HEK293 (cell line): ENCODE results near the gene PAQR5.

Experiments used
- CTCF ChIA-PET: fragments of 350-600 bp; formaldehyde crosslinking; extraction: SDS; loops from one replicate; lab custom pipeline; 2021; ENCODE audit warnings: antibody characterized with exemption; lab: Yijun Ruan, JAX
- POLR2A ChIA-PET: fragments of 300-600 bp; formaldehyde crosslinking; extraction: SDS; loops from one replicate; lab custom pipeline; 2020; ENCODE audit warnings: antibody characterized with exemption, inconsistent platforms; lab: Yijun Ruan, JAX
- H3K27ac ChIP-seq: fragments of 200-500 bp; sonication (Bioruptor generic); 2 replicates; pipeline ENCODE4 v1.5.1; 2014; ENCODE audit warnings: low read depth, low read length, control low read depth, inconsistent platforms; ENCODE audit errors: extremely low read depth
- H3K36me3 ChIP-seq, 2 experiments: fragments of 200-500 bp in 1 of 2; sonication (Bioruptor generic) in 1 of 2; 1 replicate in 1 of 2; 2 replicates in 1 of 2; pipeline ENCODE4 v1.5.1; 2014 to 2017; ENCODE audit warnings: inconsistent platforms in 2 of 2, low read length in 2 of 2; ENCODE audit not compliant: control insufficient read depth in 2 of 2, insufficient read depth in 1 of 2
- H3K4me1 ChIP-seq: fragments of 200-500 bp; sonication (Bioruptor generic); 2 replicates; pipeline ENCODE4 v1.5.1; 2014; ENCODE audit warnings: mild to moderate bottlenecking, low read length, inconsistent platforms; ENCODE audit not compliant: control insufficient read depth, insufficient read depth
- H3K4me3 ChIP-seq: 2 replicates; pipeline ENCODE4 v1.5.1; 2011; ENCODE audit warnings: low read depth, mild to moderate bottlenecking, control low read depth, low read length, moderate library complexity
- H3K9me3 ChIP-seq: fragments of 200-500 bp; sonication (Bioruptor generic); 2 replicates; pipeline ENCODE4 v1.5.1; 2014; ENCODE audit warnings: low read depth, low read length, inconsistent platforms; ENCODE audit not compliant: control insufficient read depth, insufficient read depth
- GLIS1 ChIP-seq: fragments of 450-650 bp; formaldehyde crosslinking; IDR thresholded peaks from 2 replicates; pipeline ENCODE4 v1.5.1; 2016; ENCODE audit warnings: missing biosample characterization, missing genetic modification characterization
- PBX3 ChIP-seq: sonication (generic); formaldehyde crosslinking; IDR thresholded peaks from 2 replicates; pipeline ENCODE4 v1.8.1; 2022; ENCODE audit warnings: mild to moderate bottlenecking, moderate library complexity, missing genetic modification reagents
- ZBTB1 ChIP-seq: fragments of 450-650 bp; formaldehyde crosslinking; IDR thresholded peaks from 2 replicates; pipeline ENCODE4 v1.5.1; 2016; ENCODE audit warnings: missing biosample characterization, missing genetic modification characterization
- ZBTB44 ChIP-seq: fragments of 450-650 bp; IDR thresholded peaks from 2 replicates; pipeline ENCODE4 v1.5.1; 2018; ENCODE audit warnings: missing biosample characterization, mild to moderate bottlenecking, missing genetic modification characterization
- ZEB2 ChIP-seq: fragments of 450-650 bp; formaldehyde crosslinking; IDR thresholded peaks from 2 replicates; pipeline ENCODE4 v1.5.1; 2016; ENCODE audit warnings: missing biosample characterization, missing genetic modification characterization
- ZNF121 ChIP-seq: fragments of 450-650 bp; formaldehyde crosslinking; IDR thresholded peaks from 2 replicates; pipeline ENCODE4 v1.5.1; 2016; ENCODE audit warnings: missing biosample characterization, missing genetic modification characterization
- ZNF174 ChIP-seq: fragments of 450-650 bp; formaldehyde crosslinking; IDR thresholded peaks from 2 replicates; pipeline ENCODE4 v1.5.0; 2017; ENCODE audit warnings: missing biosample characterization, mild to moderate bottlenecking, missing genetic modification characterization
- ZNF335 ChIP-seq: fragments of 450-650 bp; formaldehyde crosslinking; conservative IDR thresholded peaks from 2 replicates; pipeline ENCODE4 v1.5.1; 2016; ENCODE audit warnings: missing biosample characterization, missing genetic modification characterization
- ZNF501 ChIP-seq: fragments of 450-650 bp; formaldehyde crosslinking; IDR thresholded peaks from 2 replicates; pipeline ENCODE4 v1.5.1; 2016; ENCODE audit warnings: missing biosample characterization, missing genetic modification characterization
- ZNF600 ChIP-seq: fragments of 450-650 bp; formaldehyde crosslinking; IDR thresholded peaks from 2 replicates; pipeline ENCODE4 v1.5.1; 2016; ENCODE audit warnings: missing biosample characterization, missing genetic modification characterization
- ZNF677 ChIP-seq: fragments of 450-650 bp; IDR thresholded peaks from 2 replicates; pipeline ENCODE4 v1.5.0; 2018; ENCODE audit warnings: missing biosample characterization, mild to moderate bottlenecking, missing genetic modification characterization, moderate library complexity
- TF ChIP-seq, protein P1 (sequence below): fragments of 450-650 bp; formaldehyde crosslinking; IDR thresholded peaks from 2 replicates; pipeline ENCODE4 v1.5.1; 2016; ENCODE audit warnings: missing biosample characterization, missing genetic modification characterization
- TF ChIP-seq, protein P2 (sequence below): fragments of 450-650 bp; formaldehyde crosslinking; conservative IDR thresholded peaks from 2 replicates; pipeline ENCODE4 v1.5.1; 2016; ENCODE audit warnings: low read depth, missing biosample characterization, missing genetic modification characterization
- TF ChIP-seq, protein P3 (sequence below): fragments of 450-650 bp; formaldehyde crosslinking; IDR thresholded peaks from 2 replicates; pipeline ENCODE4 v1.5.1; 2016; ENCODE audit warnings: missing biosample characterization, missing genetic modification characterization

Gene PAQR5

GRCh38 chr15:69452692-69453521 is 154.2 kb downstream of the PAQR5 start, which contains the start of gene RPLP1 (continued):
- no peak for TF ChIP-seq ZNF174 (tag by site-specific recombination)
- TF ChIP-seq, protein P1, sequence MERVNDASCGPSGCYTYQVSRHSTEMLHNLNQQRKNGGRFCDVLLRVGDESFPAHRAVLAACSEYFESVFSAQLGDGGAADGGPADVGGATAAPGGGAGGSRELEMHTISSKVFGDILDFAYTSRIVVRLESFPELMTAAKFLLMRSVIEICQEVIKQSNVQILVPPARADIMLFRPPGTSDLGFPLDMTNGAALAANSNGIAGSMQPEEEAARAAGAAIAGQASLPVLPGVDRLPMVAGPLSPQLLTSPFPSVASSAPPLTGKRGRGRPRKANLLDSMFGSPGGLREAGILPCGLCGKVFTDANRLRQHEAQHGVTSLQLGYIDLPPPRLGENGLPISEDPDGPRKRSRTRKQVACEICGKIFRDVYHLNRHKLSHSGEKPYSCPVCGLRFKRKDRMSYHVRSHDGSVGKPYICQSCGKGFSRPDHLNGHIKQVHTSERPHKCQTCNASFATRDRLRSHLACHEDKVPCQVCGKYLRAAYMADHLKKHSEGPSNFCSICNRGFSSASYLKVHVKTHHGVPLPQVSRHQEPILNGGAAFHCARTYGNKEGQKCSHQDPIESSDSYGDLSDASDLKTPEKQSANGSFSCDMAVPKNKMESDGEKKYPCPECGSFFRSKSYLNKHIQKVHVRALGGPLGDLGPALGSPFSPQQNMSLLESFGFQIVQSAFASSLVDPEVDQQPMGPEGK (tag by site-specific recombination) = peak; percentile 52

DNA sequence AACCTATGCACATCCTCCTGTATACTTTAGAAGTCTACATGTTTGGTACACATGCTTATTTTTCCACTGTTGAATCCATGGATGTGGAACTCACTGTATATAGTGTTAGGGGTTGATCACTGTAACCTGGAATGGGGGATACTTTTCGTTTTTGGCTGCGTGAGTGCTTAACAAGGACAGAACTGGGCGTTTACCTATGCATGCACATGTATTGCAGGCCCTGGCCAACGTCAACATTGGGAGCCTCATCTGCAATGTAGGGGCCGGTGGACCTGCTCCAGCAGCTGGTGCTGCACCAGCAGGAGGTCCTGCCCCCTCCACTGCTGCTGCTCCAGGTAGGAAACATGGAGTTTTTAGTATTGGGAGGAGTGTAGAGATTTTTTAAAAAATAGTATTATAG is 156.2 kb downstream of the PAQR5 start:
- TF ChIP-seq ZBTB44 (tag by site-specific recombination) = 0 out of 2 replicates have a peak, but pooled peaks have one; percentile 35
- no peak for TF ChIP-seq ZNF121 (tag by site-specific recombination)
- no peak for TF ChIP-seq ZBTB1 (tag by site-specific recombination)
- TF ChIP-seq, protein P2, sequence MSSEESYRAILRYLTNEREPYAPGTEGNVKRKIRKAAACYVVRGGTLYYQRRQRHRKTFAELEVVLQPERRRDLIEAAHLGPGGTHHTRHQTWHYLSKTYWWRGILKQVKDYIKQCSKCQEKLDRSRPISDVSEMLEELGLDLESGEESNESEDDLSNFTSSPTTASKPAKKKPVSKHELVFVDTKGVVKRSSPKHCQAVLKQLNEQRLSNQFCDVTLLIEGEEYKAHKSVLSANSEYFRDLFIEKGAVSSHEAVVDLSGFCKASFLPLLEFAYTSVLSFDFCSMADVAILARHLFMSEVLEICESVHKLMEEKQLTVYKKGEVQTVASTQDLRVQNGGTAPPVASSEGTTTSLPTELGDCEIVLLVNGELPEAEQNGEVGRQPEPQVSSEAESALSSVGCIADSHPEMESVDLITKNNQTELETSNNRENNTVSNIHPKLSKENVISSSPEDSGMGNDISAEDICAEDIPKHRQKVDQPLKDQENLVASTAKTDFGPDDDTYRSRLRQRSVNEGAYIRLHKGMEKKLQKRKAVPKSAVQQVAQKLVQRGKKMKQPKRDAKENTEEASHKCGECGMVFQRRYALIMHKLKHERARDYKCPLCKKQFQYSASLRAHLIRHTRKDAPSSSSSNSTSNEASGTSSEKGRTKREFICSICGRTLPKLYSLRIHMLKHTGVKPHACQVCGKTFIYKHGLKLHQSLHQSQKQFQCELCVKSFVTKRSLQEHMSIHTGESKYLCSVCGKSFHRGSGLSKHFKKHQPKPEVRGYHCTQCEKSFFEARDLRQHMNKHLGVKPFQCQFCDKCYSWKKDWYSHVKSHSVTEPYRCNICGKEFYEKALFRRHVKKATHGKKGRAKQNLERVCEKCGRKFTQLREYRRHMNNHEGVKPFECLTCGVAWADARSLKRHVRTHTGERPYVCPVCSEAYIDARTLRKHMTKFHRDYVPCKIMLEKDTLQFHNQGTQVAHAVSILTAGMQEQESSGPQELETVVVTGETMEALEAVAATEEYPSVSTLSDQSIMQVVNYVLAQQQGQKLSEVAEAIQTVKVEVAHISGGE (tag by site-specific recombination) = no peak
- TF ChIP-seq PBX3 (CRISPR knock-in tag) = no peak
- peak; percentile 37; the same call in 1 of the 2 replicates for TF ChIP-seq ZNF600 (tag by site-specific recombination)
- TF ChIP-seq ZNF335 (tag by site-specific recombination) = no peak
- peak; percentile 19; the same call in 1 of the 2 replicates for TF ChIP-seq ZEB2
- TF ChIP-seq, protein P3, sequence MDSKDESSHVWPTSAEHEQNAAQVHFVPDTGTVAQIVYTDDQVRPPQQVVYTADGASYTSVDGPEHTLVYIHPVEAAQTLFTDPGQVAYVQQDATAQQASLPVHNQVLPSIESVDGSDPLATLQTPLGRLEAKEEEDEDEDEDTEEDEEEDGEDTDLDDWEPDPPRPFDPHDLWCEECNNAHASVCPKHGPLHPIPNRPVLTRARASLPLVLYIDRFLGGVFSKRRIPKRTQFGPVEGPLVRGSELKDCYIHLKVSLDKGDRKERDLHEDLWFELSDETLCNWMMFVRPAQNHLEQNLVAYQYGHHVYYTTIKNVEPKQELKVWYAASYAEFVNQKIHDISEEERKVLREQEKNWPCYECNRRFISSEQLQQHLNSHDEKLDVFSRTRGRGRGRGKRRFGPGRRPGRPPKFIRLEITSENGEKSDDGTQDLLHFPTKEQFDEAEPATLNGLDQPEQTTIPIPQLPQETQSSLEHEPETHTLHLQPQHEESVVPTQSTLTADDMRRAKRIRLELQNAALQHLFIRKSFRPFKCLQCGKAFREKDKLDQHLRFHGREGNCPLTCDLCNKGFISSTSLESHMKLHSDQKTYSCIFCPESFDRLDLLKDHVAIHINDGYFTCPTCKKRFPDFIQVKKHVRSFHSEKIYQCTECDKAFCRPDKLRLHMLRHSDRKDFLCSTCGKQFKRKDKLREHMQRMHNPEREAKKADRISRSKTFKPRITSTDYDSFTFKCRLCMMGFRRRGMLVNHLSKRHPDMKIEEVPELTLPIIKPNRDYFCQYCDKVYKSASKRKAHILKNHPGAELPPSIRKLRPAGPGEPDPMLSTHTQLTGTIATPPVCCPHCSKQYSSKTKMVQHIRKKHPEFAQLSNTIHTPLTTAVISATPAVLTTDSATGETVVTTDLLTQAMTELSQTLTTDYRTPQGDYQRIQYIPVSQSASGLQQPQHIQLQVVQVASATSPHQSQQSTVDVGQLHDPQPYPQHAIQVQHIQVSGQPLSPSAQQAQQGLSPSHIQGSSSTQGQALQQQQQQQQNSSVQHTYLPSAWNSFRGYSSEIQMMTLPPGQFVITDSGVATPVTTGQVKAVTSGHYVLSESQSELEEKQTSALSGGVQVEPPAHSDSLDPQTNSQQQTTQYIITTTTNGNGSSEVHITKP (tag by site-specific recombination) = 0 out of 2 replicates have a peak, but pooled peaks have one; percentile 36
- no peak for TF ChIP-seq ZNF677 (tag by site-specific recombination)
- TF ChIP-seq ZNF501 (tag by site-specific recombination) = no peak
- peak; percentile 58; the same call in 1 of the 2 replicates for TF ChIP-seq GLIS1 (tag by site-specific recombination)
- H3K27ac ChIP-seq = no peak overlapping the region
- peaks cover 10% of the 10 kb centered on the region for H3K4me1 ChIP-seq
- CTCF ChIA-PET = interaction anchor here (0.9 to 2.9 kb wide), 3 partner anchors 8 to 12 kb away, joined by 3 to 29 read pairs (median 15); no protein-coding TSS in a partner anchor
- peaks cover 27 to 47% of the 10 kb centered on the region in 2 experiments for H3K36me3 ChIP-seq
- POLR2A ChIA-PET = interaction anchor here (0.6 to 4.4 kb wide), 3 partner anchors 7 to 1947 kb away, joined by 3 to 107 read pairs (median 26); no protein-coding TSS in a partner anchor
- H3K4me3 ChIP-seq = no peak overlapping the region; the same call in 1 of the 2 replicates
- no peaks in the 10 kb centered on the region for H3K9me3 ChIP-seq
